HepG2 (cell line): ENCODE data around the gene SNRNP48. TPM values are rescaled to one million over a fixed set of nuclear protein-coding genes. Genes with fewer than 3 reads are reported as not detected.

Source experiments
- AHR ChIP-seq: IDR thresholded peaks from 2 replicates; pipeline ENCODE4 v1.6.1; 2018; ENCODE audit warnings: missing genetic modification reagents, missing compliant biosample characterization
- ATM ChIP-seq: fragments of 450-650 bp; IDR thresholded peaks from 2 replicates; pipeline ENCODE4 v1.7.1; 2017; ENCODE audit warnings: mild to moderate bottlenecking, borderline replicate concordance
- CREM ChIP-seq, 2 experiments: sonication (generic) in 1 of 2; formaldehyde crosslinking in 1 of 2; IDR thresholded peaks; 2 replicates each; pipeline versions ENCODE4 v1.4.0 to v1.6.1; 2016 to 2020; ENCODE audit warnings: antibody characterized with exemption in 1 of 2, mild to moderate bottlenecking in 1 of 2, missing genetic modification reagents in 1 of 2
- MAFF ChIP-seq: IDR thresholded peaks from 2 replicates; pipeline ENCODE4 v1.6.1; 2011; ENCODE audit warnings: low read depth, low read length, improper control_type of control experiment
- MAZ ChIP-seq, 2 experiments: sonication (generic) in 1 of 2; formaldehyde crosslinking in 1 of 2; IDR thresholded peaks; 2 replicates each; pipeline versions ENCODE4 v1.5.0 to v1.6.1; 2012 to 2020; ENCODE audit warnings: low read depth in 2 of 2, mild to moderate bottlenecking in 2 of 2, borderline replicate concordance in 1 of 2, improper control_type of control experiment in 1 of 2, low read length in 1 of 2, missing genetic modification reagents in 1 of 2, moderate library complexity in 1 of 2
- NPAS2 ChIP-seq: sonication (generic); formaldehyde crosslinking; IDR thresholded peaks from 2 replicates; pipeline ENCODE4 v1.8.0; 2022; ENCODE audit warnings: mild to moderate bottlenecking, missing genetic modification reagents, borderline replicate concordance
- NR2F6 ChIP-seq, 2 experiments: IDR thresholded peaks; 2 replicates each; pipeline ENCODE4 v1.6.1; 2016; ENCODE audit warnings: antibody characterized with exemption in 1 of 2, mild to moderate bottlenecking in 1 of 2
- RNF219 ChIP-seq: sonication (generic); formaldehyde crosslinking; IDR thresholded peaks from 2 replicates; pipeline ENCODE4 v1.5.0; 2020; ENCODE audit warnings: mild to moderate bottlenecking, missing genetic modification reagents
- SIX1 ChIP-seq: sonication (generic); formaldehyde crosslinking; IDR thresholded peaks from 2 replicates; pipeline ENCODE4 v1.4.0; 2020; ENCODE audit warnings: missing genetic modification reagents, borderline replicate concordance
- SP2 ChIP-seq: sonication (generic); formaldehyde crosslinking; IDR thresholded peaks from 2 replicates; pipeline ENCODE4 v1.5.1; 2020; ENCODE audit warnings: mild to moderate bottlenecking, missing genetic modification reagents
- ZC3H4 ChIP-seq: sonication (generic); formaldehyde crosslinking; IDR thresholded peaks from 2 replicates; pipeline ENCODE4 v1.4.0; 2020; ENCODE audit warnings: missing genetic modification reagents, borderline replicate concordance
- ZFP91 ChIP-seq: sonication (generic); formaldehyde crosslinking; IDR thresholded peaks from 2 replicates; pipeline ENCODE4 v1.9.0; 2022; ENCODE audit warnings: missing genetic modification reagents, mild to moderate bottlenecking, borderline replicate concordance
- ZFY ChIP-seq: sonication (generic); formaldehyde crosslinking; IDR thresholded peaks from 2 replicates; pipeline ENCODE4 v1.4.0; 2020; ENCODE audit warnings: missing genetic modification reagents
- ZNF674 ChIP-seq: sonication (generic); formaldehyde crosslinking; IDR thresholded peaks from 2 replicates; pipeline ENCODE4 v1.5.0; 2020; ENCODE audit warnings: low read depth, mild to moderate bottlenecking, missing genetic modification reagents
- ZSCAN31 ChIP-seq: sonication (generic); formaldehyde crosslinking; IDR thresholded peaks from 2 replicates; pipeline ENCODE4 v1.5.0; 2020; ENCODE audit warnings: low read depth, mild to moderate bottlenecking, missing genetic modification reagents
- polyA plus RNA-seq, 8 experiments: library from polyadenylated mRNA; depleted of rRNA in 3 of 8; stranded (reverse) in 7 of 8; unstranded in 1 of 8; fragments of >200 nt; fragmentation: Illumina TruSeq in 4 of 8; extraction: Trizol in 4 of 8; gene quantifications; 2 replicates each; pipeline versions ENCODE4 v1.2.1 to v1.2.3, GENCODE V29; 2011 to 2016; ENCODE audit warnings: low read depth in 4 of 8, missing spikeins in 1 of 8, mixed read lengths in 1 of 8; ENCODE audit not compliant: insufficient read depth in 1 of 8
- total RNA-seq, 5 experiments: library from RNA; depleted of rRNA; stranded (reverse); fragments of >200 nt; fragmentation: Illumina TruSeq; extraction: Trizol; gene quantifications; 2 replicates each; pipeline ENCODE4 v1.2.3, GENCODE V29; 2016; ENCODE audit warnings: low read depth in 1 of 5
- TF ChIP-seq, protein P1 (sequence below): sonication (generic); formaldehyde crosslinking; IDR thresholded peaks from 2 replicates; pipeline ENCODE4 v1.4.0; 2020; ENCODE audit warnings: missing genetic modification reagents

Gene SNRNP48
- total and polyA plus RNA-seq, 2 of the 13 experiments (the other 11 are each of a cell fraction or from before 2014, with no cell fraction given): 17.5 to 47.5 TPM

DNA sequence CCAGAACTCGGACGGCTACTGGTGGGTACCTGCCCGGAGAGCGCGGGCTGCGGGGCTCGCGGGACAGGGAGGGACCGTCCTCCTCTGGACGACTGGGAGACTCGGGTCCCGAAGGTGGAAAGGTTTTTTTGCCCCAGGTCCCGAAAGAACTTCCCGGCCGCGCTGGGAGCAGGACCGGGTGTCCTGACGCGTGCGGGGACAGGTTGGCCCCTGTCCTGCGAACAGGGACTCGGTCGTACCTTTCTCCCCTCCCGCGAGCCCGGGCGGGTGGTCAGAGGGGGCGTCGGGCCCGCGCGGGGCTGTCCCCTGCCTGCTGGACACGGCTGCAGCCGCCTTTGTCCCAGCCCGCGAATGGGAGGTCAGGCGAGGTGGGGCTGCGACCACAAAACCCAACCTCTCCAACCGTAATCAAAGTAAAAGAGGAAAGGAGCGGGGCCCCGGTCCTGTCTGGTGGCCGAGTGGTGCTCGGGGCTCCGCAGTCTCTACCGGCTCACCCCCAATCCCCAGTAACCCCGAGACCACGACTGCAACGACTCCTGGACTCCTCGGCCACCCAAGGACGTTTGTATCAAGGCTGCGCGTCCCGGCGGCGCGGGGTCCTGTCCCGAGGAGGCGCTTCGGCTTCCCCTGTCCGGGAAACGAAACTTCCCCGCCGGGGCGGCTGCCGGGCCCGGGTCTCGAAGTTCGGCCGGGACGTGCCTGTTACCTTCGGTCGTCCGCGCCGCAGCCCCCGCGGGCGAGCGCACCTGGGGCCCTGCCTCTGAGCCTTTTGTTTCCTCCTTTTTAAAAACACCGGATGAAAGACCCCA is 47.7 kb upstream of the SNRNP48 start (continued):
- TF ChIP-seq ATM (no peak), ZSCAN31 (CRISPR knock-in tag) (peak; percentile 46), SP2 (CRISPR knock-in tag) (no peak; the same call in 1 of the 2 replicates), AHR (CRISPR knock-in tag) (no peak), ZNF674 (CRISPR knock-in tag) (peak; percentile 81; the same call in 1 of the 2 replicates), ZFP91 (CRISPR knock-in tag) (peak; percentile 40; the same call in 1 of the 2 replicates), NPAS2 (CRISPR knock-in tag) (no peak), SIX1 (CRISPR knock-in tag) (no peak), RNF219 (no peak), ZFY (peak; percentile 62; the same call in 1 of the 2 replicates), MAZ (IDR thresholded peaks at IDR 0.05; ENCODE audit: borderline replicate concordance, low read depth, low read length) (no peak), MAZ (CRISPR knock-in tag; IDR thresholded peaks at IDR 0.05; ENCODE audit: low read depth) (peak; percentile 6; the same call in 1 of the 2 replicates), ZC3H4 (CRISPR knock-in tag) (no peak), CREM (IDR thresholded peaks at IDR 0.05) (no peak), CREM (CRISPR knock-in tag; IDR thresholded peaks at IDR 0.05) (no peak), NR2F6 (IDR thresholded peaks at IDR 0.05) (no peak), NR2F6 (CRISPR knock-in tag; IDR thresholded peaks at IDR 0.05) (no peak), MAFF (no peak)
- TF ChIP-seq, protein P1, sequence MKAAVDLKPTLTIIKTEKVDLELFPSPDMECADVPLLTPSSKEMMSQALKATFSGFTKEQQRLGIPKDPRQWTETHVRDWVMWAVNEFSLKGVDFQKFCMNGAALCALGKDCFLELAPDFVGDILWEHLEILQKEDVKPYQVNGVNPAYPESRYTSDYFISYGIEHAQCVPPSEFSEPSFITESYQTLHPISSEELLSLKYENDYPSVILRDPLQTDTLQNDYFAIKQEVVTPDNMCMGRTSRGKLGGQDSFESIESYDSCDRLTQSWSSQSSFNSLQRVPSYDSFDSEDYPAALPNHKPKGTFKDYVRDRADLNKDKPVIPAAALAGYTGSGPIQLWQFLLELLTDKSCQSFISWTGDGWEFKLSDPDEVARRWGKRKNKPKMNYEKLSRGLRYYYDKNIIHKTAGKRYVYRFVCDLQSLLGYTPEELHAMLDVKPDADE (CRISPR knock-in tag): no peak
